Chondrocyte (in vitro differentiated cells): ENCODE measurements around the gene TCFL5. TPM values are rescaled to one million over a fixed set of nuclear protein-coding genes. Genes with fewer than 3 reads are reported as not detected.
"Not testable (repeated sequence)": the region's sequence is repeated elsewhere in the genome, so short reads cannot be mapped to it uniquely, and the experiment has no call there.

ENCODE experiments used
- DNase-seq: peaks from one replicate; pipeline ENCODE4 v3.0.0; 2021; ENCODE audit warnings: mixed read lengths, low spot score
- H3K27ac Mint-ChIP-seq: one replicate; pipeline ENCODE4 v1.8.0; 2021; ENCODE audit warnings: mild to moderate bottlenecking, moderate library complexity, mixed read lengths; ENCODE audit not compliant: unreplicated experiment
- H3K27me3 Mint-ChIP-seq: 2 replicates; pipeline ENCODE4 v1.8.0; 2021; ENCODE audit warnings: low read depth, mixed read lengths
- H3K36me3 Mint-ChIP-seq: 2 replicates; pipeline ENCODE4 v1.8.0; 2021; ENCODE audit warnings: low read depth, mixed read lengths
- H3K4me1 Mint-ChIP-seq: 2 replicates; pipeline ENCODE4 v1.8.0; 2021; ENCODE audit warnings: low read depth, mild to moderate bottlenecking, mixed read lengths
- H3K4me3 Mint-ChIP-seq: one replicate; pipeline ENCODE4 v1.8.0; 2021; ENCODE audit warnings: mild to moderate bottlenecking, moderate library complexity, mixed read lengths; ENCODE audit not compliant: unreplicated experiment
- H3K9me3 Mint-ChIP-seq: 2 replicates; pipeline ENCODE4 v1.8.0; 2021; ENCODE audit warnings: low read depth, mixed read lengths
- CTCF ChIP-seq: fragments of 200-600 bp; sonication (generic); IDR thresholded peaks from 2 replicates; pipeline ENCODE4 v1.5.0; 2021; ENCODE audit warnings: antibody characterized with exemption, mild to moderate bottlenecking, moderate library complexity
- total RNA-seq: library from RNA; stranded (reverse); gene quantifications from 3 replicates; pipeline ENCODE4 v1.2.1, GENCODE V29; 2021

The TCFL5 gene
- total RNA-seq, 1 donor from 2014 or later: 12.7 TPM

DNA sequence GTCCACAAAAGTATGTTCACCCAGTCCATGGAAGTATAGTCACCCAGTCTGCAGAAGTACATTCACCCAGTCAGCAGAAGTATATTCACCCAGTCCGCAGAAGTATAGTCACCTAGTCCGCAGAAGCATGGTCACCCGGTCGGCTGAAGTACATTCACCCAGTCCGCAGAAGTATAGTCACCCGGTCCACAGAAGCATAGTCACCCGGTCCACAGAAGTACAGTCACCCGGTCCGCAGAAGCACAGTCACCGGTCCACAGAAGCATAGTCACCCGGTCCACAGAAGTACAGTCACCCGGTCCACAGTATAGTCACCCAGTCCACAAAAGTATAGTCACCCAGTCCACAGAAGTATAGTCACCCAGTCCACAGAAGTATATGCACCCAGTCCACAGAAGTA, 8.8 kb downstream of the TCFL5 start:
- DNase-seq: no peak
- H3K27ac Mint-ChIP-seq: no peak overlapping the region
- H3K27me3 Mint-ChIP-seq: no peaks in the 10 kb centered on the region
- no peak for TF ChIP-seq CTCF
- peaks cover 24% of the 10 kb centered on the region for H3K36me3 Mint-ChIP-seq
- H3K4me1 Mint-ChIP-seq: peaks cover 2% of the 10 kb centered on the region
- no peak overlapping the region for H3K4me3 Mint-ChIP-seq
- H3K9me3 Mint-ChIP-seq: no peaks in the 10 kb centered on the region

DNA sequence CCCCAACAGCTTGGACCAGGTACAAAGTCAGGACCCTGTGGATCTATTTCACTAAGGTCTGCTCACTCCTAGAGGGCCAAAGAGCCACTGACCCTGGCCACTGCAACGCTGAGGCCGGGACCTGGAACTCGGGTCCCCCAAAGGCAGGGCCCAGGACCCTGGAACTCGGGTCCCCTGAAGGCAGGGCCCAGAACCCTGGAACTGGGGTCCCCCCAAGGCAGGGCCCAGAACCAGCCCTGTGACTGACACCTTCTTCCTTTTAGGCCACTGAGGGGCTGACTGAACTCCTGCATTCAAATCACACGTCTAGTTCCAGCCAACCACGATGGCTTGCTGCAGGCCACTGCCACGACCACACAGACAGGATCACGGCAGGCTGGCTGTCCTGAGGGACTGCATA, 9.4 kb downstream of the TCFL5 start:
- Mint-ChIP-seq H3K36me3 (peaks cover 22% of the 10 kb centered on the region), H3K4me1 (peaks cover 5% of the 10 kb centered on the region), H3K27me3 (no peaks in the 10 kb centered on the region), H3K4me3 (no peak overlapping the region), H3K27ac (no peak overlapping the region), H3K9me3 (no peaks in the 10 kb centered on the region)
- TF ChIP-seq CTCF: no peak
- DNase-seq: no peak

- H3K4me1 Mint-ChIP-seq: peaks cover 5% of the 10 kb centered on the region
- no peak for DNase-seq
- H3K27ac Mint-ChIP-seq: no peak overlapping the region
- peaks cover 25% of the 10 kb centered on the region for H3K36me3 Mint-ChIP-seq
- H3K27me3 Mint-ChIP-seq: no peaks in the 10 kb centered on the region
- H3K9me3 Mint-ChIP-seq: no peaks in the 10 kb centered on the region
- no peak for TF ChIP-seq CTCF
- H3K4me3 Mint-ChIP-seq: no peak overlapping the region
These were observed 11.2 kb downstream of the TCFL5 start for GRCh38 chr20:62850333-62850974.

GRCh38 chr20:62849431-62849830, 12.2 kb downstream of the TCFL5 start:
- no peaks in the 10 kb centered on the region for H3K9me3 Mint-ChIP-seq
- H3K4me3 Mint-ChIP-seq: no peak overlapping the region
- TF ChIP-seq CTCF: no peak
- peaks cover 25% of the 10 kb centered on the region for H3K36me3 Mint-ChIP-seq
- H3K4me1 Mint-ChIP-seq: peaks cover 5% of the 10 kb centered on the region
- no peak for DNase-seq
- no peak overlapping the region for H3K27ac Mint-ChIP-seq
- no peaks in the 10 kb centered on the region for H3K27me3 Mint-ChIP-seq

DNA sequence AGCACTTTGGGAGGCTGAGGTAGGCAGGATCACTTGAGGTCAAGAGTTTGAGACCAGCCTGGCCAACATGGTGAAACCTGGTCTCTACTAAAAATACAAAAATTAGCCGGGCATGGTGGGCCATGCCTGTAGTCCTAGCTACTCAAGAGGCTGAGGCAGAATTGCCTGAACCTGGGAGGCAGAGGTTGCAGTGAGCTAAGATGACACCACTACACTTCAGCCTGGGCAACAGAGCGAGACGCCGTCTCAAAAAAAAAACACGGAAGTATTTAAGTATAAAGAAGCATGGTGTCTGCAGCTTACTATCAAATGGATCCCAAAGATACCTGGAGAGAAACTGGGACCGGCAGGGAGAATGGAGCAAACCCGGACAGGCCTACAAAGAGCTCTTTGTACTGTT, 12.7 kb downstream of the TCFL5 start:
- H3K27ac Mint-ChIP-seq, H3K4me1 Mint-ChIP-seq, H3K27me3 Mint-ChIP-seq, DNase-seq, H3K9me3 Mint-ChIP-seq, H3K4me3 Mint-ChIP-seq: not testable (repeated sequence)
- peaks cover 24% of the 10 kb centered on the region for H3K36me3 Mint-ChIP-seq
